Thyroid gland (tissue), 4 donors: ENCODE results near the gene ZC3H7B. TPM values are rescaled to one million over a fixed set of nuclear protein-coding genes. Genes with fewer than 3 reads are reported as not detected.

ENCODE experiments used
- DNase-seq, 2 donors: peaks; one replicate each; pipeline ENCODE4 v3.0.0-alpha.2; 2019
- H3K27ac ChIP-seq, 3 donors: fragments of 200-600 bp; sonication (generic); 1 replicate in 2 of 3; 2 replicates in 1 of 3; pipeline ENCODE4 v1.5.1; 2016 to 2019; ENCODE audit warnings: mild to moderate bottlenecking in 1 of 3, moderate library complexity in 1 of 3
- H3K27me3 ChIP-seq: fragments of 200-600 bp; sonication (generic); one replicate; pipeline ENCODE4 v1.5.1; 2019
- H3K36me3 ChIP-seq, 2 donors: fragments of 200-600 bp; sonication (generic); one replicate each; pipeline ENCODE4 v1.5.1; 2016 to 2019
- H3K4me1 ChIP-seq, 2 donors: fragments of 200-600 bp; sonication (generic); one replicate each; pipeline ENCODE4 v1.5.1; 2017 to 2019
- H3K4me3 ChIP-seq, 3 donors: fragments of 200-600 bp; sonication (generic); replicated peaks in 1 of 3; 1 replicate in 2 of 3; 2 replicates in 1 of 3; pipeline ENCODE4 v1.5.1; 2016; ENCODE audit warnings: mild to moderate bottlenecking in 1 of 3
- H3K9me3 ChIP-seq: fragments of 200-600 bp; sonication (generic); one replicate; pipeline ENCODE4 v1.5.1; 2017
- POLR2A ChIP-seq, 2 donors: fragments of 450-650 bp; IDR thresholded peaks; one replicate each; pipeline ENCODE4 v1.6.1; 2017; ENCODE audit warnings: antibody characterized with exemption in 2 of 2, mild to moderate bottlenecking in 2 of 2, moderate library complexity in 1 of 2
- WGBS, 2 donors: methylation state at CpG; one replicate each; pipeline ENCODE4 v1.1.5; 2017; 5-methylcytosine and 5-hydroxymethylcytosine counted together
- intact Hi-C: fragments of 100-400 bp; cut with DNase I; formaldehyde crosslinking; loops from one replicate; pipeline ENCODE4 v1.15.1; 2023
- total RNA-seq, 4 donors: library from RNA; depleted of rRNA; stranded (reverse); fragments of >200 nt; gene quantifications; one replicate each; pipeline ENCODE4 v1.2.3, GENCODE V29; 2016
- TF ChIP-seq, protein P1 (sequence below), 6 experiments: fragments of 200-600 bp in 3 of 6; fragments of 450-650 bp in 3 of 6; sonication (generic) in 3 of 6; IDR thresholded peaks; one replicate each; pipeline ENCODE4 v1.5.1; 2016 to 2019; ENCODE audit warnings: antibody characterized with exemption in 6 of 6, mild to moderate bottlenecking in 2 of 6, inconsistent platforms in 1 of 6, moderate library complexity in 1 of 6

Gene ZC3H7B
- total RNA-seq, 4 donors from 2014 or later: 77.7 to 100 (median 88.7) TPM

DNA sequence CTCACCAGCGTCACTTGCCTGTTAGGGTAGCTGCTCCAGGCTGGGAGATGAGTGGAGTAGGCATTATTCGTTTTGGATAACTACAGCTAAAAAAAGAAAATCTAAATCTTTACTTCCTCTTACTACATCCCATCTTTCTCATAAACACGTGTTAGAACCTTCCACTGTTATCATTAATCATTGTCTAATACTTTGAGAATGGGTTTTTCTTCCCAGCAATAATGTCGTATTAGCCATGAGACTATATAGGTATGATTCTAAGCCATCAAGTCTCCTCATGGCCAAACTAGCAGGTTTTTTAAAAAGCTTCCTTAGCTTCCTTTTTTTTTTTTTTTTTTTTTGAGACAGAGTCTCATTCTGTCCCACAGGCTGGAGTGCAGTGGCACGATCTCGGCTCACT, 76.5 kb downstream of the ZC3H7B start:
- Histone ChIP-seq H3K27me3 (no peaks in the 10 kb centered on the region), H3K27ac (no peak overlapping the region), H3K4me3 (no peak overlapping the region), H3K4me1 (peaks cover 12 to 15% of the 10 kb centered on the region in 2 donors), H3K36me3 (no peaks in the 10 kb centered on the region), H3K9me3 (no peaks in the 10 kb centered on the region)
- DNase-seq: no peak
- intact Hi-C loops: no loop called here
- no peak for TF ChIP-seq POLR2A (IDR thresholded peaks at IDR 0.05)
- TF ChIP-seq, protein P1, sequence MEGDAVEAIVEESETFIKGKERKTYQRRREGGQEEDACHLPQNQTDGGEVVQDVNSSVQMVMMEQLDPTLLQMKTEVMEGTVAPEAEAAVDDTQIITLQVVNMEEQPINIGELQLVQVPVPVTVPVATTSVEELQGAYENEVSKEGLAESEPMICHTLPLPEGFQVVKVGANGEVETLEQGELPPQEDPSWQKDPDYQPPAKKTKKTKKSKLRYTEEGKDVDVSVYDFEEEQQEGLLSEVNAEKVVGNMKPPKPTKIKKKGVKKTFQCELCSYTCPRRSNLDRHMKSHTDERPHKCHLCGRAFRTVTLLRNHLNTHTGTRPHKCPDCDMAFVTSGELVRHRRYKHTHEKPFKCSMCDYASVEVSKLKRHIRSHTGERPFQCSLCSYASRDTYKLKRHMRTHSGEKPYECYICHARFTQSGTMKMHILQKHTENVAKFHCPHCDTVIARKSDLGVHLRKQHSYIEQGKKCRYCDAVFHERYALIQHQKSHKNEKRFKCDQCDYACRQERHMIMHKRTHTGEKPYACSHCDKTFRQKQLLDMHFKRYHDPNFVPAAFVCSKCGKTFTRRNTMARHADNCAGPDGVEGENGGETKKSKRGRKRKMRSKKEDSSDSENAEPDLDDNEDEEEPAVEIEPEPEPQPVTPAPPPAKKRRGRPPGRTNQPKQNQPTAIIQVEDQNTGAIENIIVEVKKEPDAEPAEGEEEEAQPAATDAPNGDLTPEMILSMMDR (IDR thresholded peaks at IDR 0.05): no peak
- 70 to 72% methylated on average over 6 of the region's 6 CpGs for WGBS, 2 donors

DNA sequence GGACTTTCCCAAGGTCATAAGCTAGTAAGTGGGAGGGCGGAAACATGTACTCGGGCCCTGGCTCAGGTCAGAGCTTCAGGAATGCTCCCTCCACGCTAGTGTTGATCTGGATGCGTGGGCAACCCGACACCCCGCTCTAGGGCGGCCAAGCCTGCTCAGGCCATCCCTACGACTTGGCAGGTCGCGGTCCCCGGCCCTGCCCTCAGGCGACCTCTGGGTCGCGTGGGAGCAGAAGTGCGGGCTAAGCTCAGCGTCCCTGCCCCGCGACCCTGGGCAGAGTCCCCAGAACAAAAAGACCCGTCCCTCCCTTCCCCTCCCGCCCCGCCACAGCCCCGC, 79.6 kb downstream of the ZC3H7B start:
- H3K27me3 ChIP-seq: no peaks in the 10 kb centered on the region
- H3K27ac ChIP-seq: peak overlapping the region; percentile 97 to 100 (median 98)
- H3K4me1 ChIP-seq: peaks cover 25% of the 10 kb centered on the region in 2 donors
- no peaks in the 10 kb centered on the region for H3K36me3 ChIP-seq
- H3K9me3 ChIP-seq: no peaks in the 10 kb centered on the region
- DNase-seq: peak; percentile 86 to 88
- peak; percentile 26 to 75 for TF ChIP-seq POLR2A (IDR thresholded peaks at IDR 0.05)
- TF ChIP-seq, protein P1 (IDR thresholded peaks at IDR 0.05): no peak
- 0 to 3% methylated on average over 3 to 4 of the region's 22 CpGs for WGBS, 2 donors
- peak overlapping the region in 1 of 3 donors; percentile 88 for H3K4me3 ChIP-seq
- intact Hi-C loops: no loop called here

DNA sequence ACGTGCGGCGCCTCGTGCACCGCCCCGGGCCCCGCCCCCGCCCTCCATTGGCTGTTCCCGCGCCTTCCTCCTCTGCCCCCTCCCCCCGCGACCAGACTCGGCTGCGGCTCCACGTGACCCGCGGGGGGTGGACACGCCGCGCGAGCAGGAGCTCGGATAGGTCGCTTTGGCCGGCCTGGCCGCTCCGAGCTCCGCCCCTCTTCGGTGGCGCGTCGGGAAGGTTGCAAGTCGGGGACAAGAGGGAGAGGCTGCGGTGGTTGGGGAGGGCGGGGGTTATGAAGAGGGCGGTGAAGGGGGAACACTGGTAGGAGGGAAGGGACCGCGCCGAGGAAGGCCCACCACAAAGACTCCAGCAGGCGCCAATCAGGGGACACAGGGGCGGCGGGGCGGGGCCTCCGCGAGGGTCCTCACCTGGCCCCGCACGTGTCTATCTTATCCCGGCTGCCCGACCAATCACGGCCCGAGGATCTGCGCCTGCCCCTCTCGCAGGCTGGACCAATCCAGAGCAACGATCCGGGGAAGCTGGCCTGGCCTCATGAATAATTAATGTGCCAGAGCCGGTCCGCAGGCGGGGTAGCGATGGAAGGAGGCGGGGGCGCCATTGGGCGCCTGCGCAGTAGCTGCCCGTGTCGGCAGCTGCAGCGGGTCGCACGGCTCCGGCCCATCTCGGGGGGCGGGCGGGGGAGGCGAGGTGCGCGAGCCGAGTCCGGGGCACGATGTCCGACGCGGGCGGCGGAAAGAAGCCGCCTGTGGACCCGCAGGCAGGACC, 80.2 kb downstream of the ZC3H7B start, which contains the start of gene TEF:
Gene TEF, plus strand, starts transcription at position 614 of the 769 bp plus-strand sequence. Its CDS starts 103 bp downstream, at position 717.
- peak; percentile 99 to 100 for DNase-seq
- 0 to 3% methylated on average over 7 of the region's 84 CpGs for WGBS, 2 donors
- peaks cover 25% of the 10 kb centered on the region in 2 donors for H3K4me1 ChIP-seq
- peak within 1 kb of the TSS in 2 of 3 donors; percentile 83 to 88 for H3K4me3 ChIP-seq
- H3K36me3 ChIP-seq: no peaks in the 10 kb centered on the region
- H3K27me3 ChIP-seq: no peaks in the 10 kb centered on the region
- TF ChIP-seq POLR2A (IDR thresholded peaks at IDR 0.05): peak in 1 of 2 donors; percentile 72
- TF ChIP-seq, protein P1 (IDR thresholded peaks at IDR 0.05): no peak
- intact Hi-C loops: no loop called here
- H3K9me3 ChIP-seq: no peaks in the 10 kb centered on the region
- H3K27ac ChIP-seq: peak within 1 kb of the TSS; percentile 97 to 100 (median 98)

DNA sequence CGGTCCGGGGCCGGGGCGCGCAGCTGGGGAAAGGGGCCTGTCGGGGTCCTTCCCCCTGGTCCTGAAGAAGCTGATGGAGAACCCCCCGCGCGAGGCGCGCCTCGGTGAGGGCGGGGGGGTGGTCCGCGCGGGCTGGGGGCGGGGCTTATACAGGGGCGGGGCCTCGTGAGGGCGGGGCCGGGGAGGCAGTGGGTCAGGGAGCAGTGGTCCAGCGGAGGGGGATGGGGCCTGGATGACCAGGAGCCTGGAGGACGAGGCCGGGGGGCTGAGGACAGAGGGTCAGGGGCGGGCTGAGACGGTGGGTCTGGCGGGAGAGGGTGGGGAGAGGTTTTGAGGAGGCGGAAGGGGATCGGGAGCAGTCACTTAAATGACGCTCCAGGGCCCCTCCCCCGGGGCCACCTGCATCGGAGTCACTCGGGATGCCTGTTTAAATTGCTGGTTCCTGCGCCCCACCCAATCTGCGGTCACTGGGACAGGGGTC, 80.8 kb downstream of the ZC3H7B start:
- peak; percentile 63 to 65 for DNase-seq
- Histone ChIP-seq H3K4me1 (peaks cover 25% of the 10 kb centered on the region in 2 donors), H3K9me3 (no peaks in the 10 kb centered on the region), H3K36me3 (no peaks in the 10 kb centered on the region), H3K27me3 (no peaks in the 10 kb centered on the region), H3K27ac (peak overlapping the region; percentile 97 to 100 (median 98)), H3K4me3 (peak overlapping the region in 2 of 3 donors; percentile 83 to 88)
- WGBS, 2 donors: 0 to 1% methylated on average over 5 to 14 of the region's 35 CpGs
- peak in 1 of 2 donors; percentile 9 for TF ChIP-seq POLR2A (IDR thresholded peaks at IDR 0.05)
- TF ChIP-seq, protein P1 (IDR thresholded peaks at IDR 0.05): no peak
- intact Hi-C loops: no loop called here

DNA sequence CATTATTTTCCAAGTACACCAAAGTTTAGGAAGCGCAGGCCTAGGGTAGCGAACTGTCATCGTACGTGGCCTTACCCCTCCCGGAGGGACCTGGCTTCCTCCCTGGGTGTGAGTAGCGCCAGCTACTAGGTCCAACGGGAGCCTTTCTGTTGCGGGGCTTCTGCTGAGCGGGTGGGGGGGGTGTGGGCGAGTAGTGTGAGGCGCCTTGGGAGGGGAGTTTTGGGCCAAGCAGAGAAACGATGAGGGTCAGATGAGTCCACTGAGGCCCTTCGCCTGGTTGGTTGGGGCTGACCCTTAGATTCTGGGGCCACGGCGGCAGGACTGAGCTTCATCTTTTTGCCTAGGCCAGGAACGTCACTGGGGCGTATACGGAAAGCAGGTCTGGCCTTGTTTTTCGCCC, 81.3 kb downstream of the ZC3H7B start:
- Histone ChIP-seq H3K9me3 (no peaks in the 10 kb centered on the region), H3K4me1 (peaks cover 25% of the 10 kb centered on the region in 2 donors), H3K4me3 (peak overlapping the region in 2 of 3 donors; percentile 83 to 88), H3K36me3 (peaks cover 0 to 4% of the 10 kb centered on the region in 2 donors), H3K27me3 (no peaks in the 10 kb centered on the region), H3K27ac (peak overlapping the region; percentile 97 to 100 (median 98))
- intact Hi-C loops: no loop called here
- no peak for DNase-seq
- TF ChIP-seq, protein P1 (IDR thresholded peaks at IDR 0.05): no peak
- no peak for TF ChIP-seq POLR2A (IDR thresholded peaks at IDR 0.05)
- WGBS, 2 donors: 19 to 22% methylated on average over 11 to 19 of the region's 19 CpGs
